H1 (cell line): ENCODE data around the gene ENDOD1. TPM values are rescaled to one million over a fixed set of nuclear protein-coding genes. Genes with fewer than 3 reads are reported as not detected.

Source experiments
- CTCF ChIA-PET: fragments of 300-600 bp; sonication (Branson Sonifier 250); formaldehyde crosslinking; loops from one replicate; lab custom pipeline; 2021; ENCODE audit not compliant: partially characterized antibody; lab: Charles Lee
- POLR2A ChIA-PET: fragments of 300-600 bp; sonication (Branson Sonifier 250); formaldehyde crosslinking; loops from one replicate; lab custom pipeline; 2021; ENCODE audit warnings: inconsistent platforms; ENCODE audit not compliant: partially characterized antibody; lab: Charles Lee
- DNase-seq, 2 experiments: peaks; one replicate each; pipeline versions ENCODE4 v3.0.0 to v3.0.0-alpha.2; 2010 to 2022; ENCODE audit warnings: low spot score in 2 of 2, low read depth in 1 of 2, mixed read lengths in 1 of 2
- FAIRE-seq: peaks from 2 replicates; lab custom pipeline; 2011; peaks lifted over from hg19 to GRCh38; lab: Jason Lieb, UNC
- H2AFZ ChIP-seq: 2 replicates; pipeline ENCODE4 v1.8.1; 2012; ENCODE audit warnings: low read length, inconsistent platforms
- H2AK5ac ChIP-seq: 2 replicates; pipeline ENCODE4 v1.6.1; 2013; ENCODE audit warnings: low read depth, low read length
- H2BK120ac ChIP-seq: replicated peaks from 2 replicates; pipeline ENCODE3; 2013; ENCODE audit warnings: low read depth, low read length, inconsistent platforms
- H2BK12ac ChIP-seq: 2 replicates; pipeline ENCODE4 v1.6.1; 2013; ENCODE audit warnings: low read depth, low read length
- H2BK15ac ChIP-seq: 2 replicates; pipeline ENCODE4 v1.6.1; 2013; ENCODE audit warnings: low read length
- H2BK20ac ChIP-seq: 2 replicates; pipeline ENCODE4 v1.6.1; 2013; ENCODE audit warnings: low read length
- H2BK5ac ChIP-seq: 2 replicates; pipeline ENCODE4 v1.6.1; 2013; ENCODE audit warnings: low read depth, low read length
- H3K14ac ChIP-seq: 2 replicates; pipeline ENCODE4 v1.6.1; 2013; ENCODE audit warnings: inconsistent platforms; ENCODE audit not compliant: insufficient read length
- H3K18ac ChIP-seq: 2 replicates; pipeline ENCODE4 v1.6.1; 2013; ENCODE audit warnings: low read length; ENCODE audit errors: extremely low read depth
- H3K23ac ChIP-seq: 2 replicates; pipeline ENCODE4 v1.6.1; 2013; ENCODE audit warnings: inconsistent platforms; ENCODE audit not compliant: insufficient read length
- H3K23me2 ChIP-seq: 2 replicates; pipeline ENCODE4 v1.6.1; 2013; ENCODE audit warnings: low read depth, low read length
- H3K27ac ChIP-seq: 2 replicates; pipeline ENCODE4 v1.6.1; 2011; ENCODE audit warnings: low read depth, low read length, inconsistent platforms
- H3K27me3 ChIP-seq, 4 experiments: replicated peaks in 1 of 4; 1 replicate in 1 of 4; 2 replicates in 3 of 4; pipeline versions ENCODE4 v1.6.1 to v1.8.1; 2011 to 2013; ENCODE audit warnings: low read length in 3 of 4, mild to moderate bottlenecking in 3 of 4, inconsistent platforms in 2 of 4, mixed read lengths in 2 of 4, moderate library complexity in 1 of 4; ENCODE audit not compliant: control insufficient read depth in 3 of 4, insufficient read depth in 3 of 4; ENCODE audit errors: extremely low read depth in 1 of 4
- H3K36me3 ChIP-seq, 4 experiments: 2 replicates each; pipeline versions ENCODE4 v1.6.1 to v1.8.1; 2011 to 2013; ENCODE audit warnings: mild to moderate bottlenecking in 4 of 4, low read length in 3 of 4, moderate library complexity in 2 of 4, control low read depth in 1 of 4, inconsistent platforms in 1 of 4; ENCODE audit not compliant: insufficient read depth in 4 of 4, control insufficient read depth in 2 of 4
- H3K4ac ChIP-seq: replicated peaks from 2 replicates; pipeline ENCODE3; 2013; ENCODE audit warnings: low read length, low read depth, mixed read lengths, inconsistent platforms; ENCODE audit not compliant: insufficient read length
- H3K4me1 ChIP-seq, 4 experiments: replicated peaks in 1 of 4; 1 replicate in 1 of 4; 2 replicates in 3 of 4; pipeline versions ENCODE4 v1.6.1 to v1.8.1; 2011 to 2013; ENCODE audit warnings: low read length in 3 of 4, inconsistent platforms in 2 of 4, mixed read lengths in 1 of 4; ENCODE audit not compliant: insufficient read depth in 4 of 4, control insufficient read depth in 3 of 4
- H3K4me2 ChIP-seq, 2 experiments: 2 replicates each; pipeline versions ENCODE4 v1.6.1 to v1.8.1; 2011 to 2013; ENCODE audit warnings: low read depth in 2 of 2, low read length in 2 of 2, control low read depth in 1 of 2, inconsistent platforms in 1 of 2, mild to moderate bottlenecking in 1 of 2; ENCODE audit not compliant: insufficient read depth in 1 of 2
- H3K4me3 ChIP-seq, 4 experiments: fragments of 200-600, 300-600 bp in 1 of 4; sonication (generic), shearing (Covaris generic), sonication (Bioruptor Twin) in 1 of 4; 2 replicates each; pipeline versions ENCODE4 v1.5.1 to v1.8.1; 2011 to 2016; ENCODE audit warnings: low read length in 4 of 4, low read depth in 3 of 4, control low read depth in 2 of 4, inconsistent platforms in 2 of 4, mild to moderate bottlenecking in 2 of 4, mixed read lengths in 1 of 4, moderate library complexity in 1 of 4; ENCODE audit not compliant: insufficient read depth in 2 of 4; ENCODE audit errors: extremely low read depth in 1 of 4
- H3K56ac ChIP-seq: replicated peaks from 2 replicates; pipeline ENCODE3; 2013; ENCODE audit warnings: low read depth, mild to moderate bottlenecking, mixed read lengths, low read length, inconsistent platforms; ENCODE audit not compliant: insufficient read length
- H3K79me1 ChIP-seq: 2 replicates; pipeline ENCODE4 v1.6.1; 2013; ENCODE audit warnings: low read depth, low read length, control low read depth
- H3K79me2 ChIP-seq, 2 experiments: 2 replicates each; pipeline versions ENCODE4 v1.6.1 to v1.8.1; 2012 to 2013; ENCODE audit warnings: low read length in 2 of 2, mild to moderate bottlenecking in 2 of 2, inconsistent platforms in 1 of 2; ENCODE audit not compliant: insufficient read depth in 2 of 2, control insufficient read depth in 1 of 2
- H3K9ac ChIP-seq, 4 experiments: replicated peaks in 1 of 4; 1 replicate in 1 of 4; 2 replicates in 3 of 4; pipeline versions ENCODE4 v1.6.1 to v1.8.1; 2011 to 2013; ENCODE audit warnings: low read depth in 3 of 4, low read length in 3 of 4, control low read depth in 2 of 4, mild to moderate bottlenecking in 2 of 4, moderate library complexity in 2 of 4, inconsistent platforms in 1 of 4; ENCODE audit errors: extremely low read depth in 1 of 4
- H3K9me3 ChIP-seq, 2 experiments: 2 replicates each; pipeline versions ENCODE4 v1.6.1 to v1.8.1; 2012 to 2013; ENCODE audit warnings: mild to moderate bottlenecking in 2 of 2, moderate library complexity in 2 of 2, control low read depth in 1 of 2, inconsistent platforms in 1 of 2, low read depth in 1 of 2, low read length in 1 of 2, mixed read lengths in 1 of 2; ENCODE audit not compliant: insufficient read depth in 2 of 2
- H4K20me1 ChIP-seq, 2 experiments: replicated peaks in 1 of 2; 2 replicates each; pipeline versions ENCODE3 to v1.8.1; 2011 to 2013; ENCODE audit warnings: inconsistent platforms in 2 of 2, low read length in 2 of 2, mild to moderate bottlenecking in 1 of 2; ENCODE audit not compliant: insufficient read depth in 2 of 2, control insufficient read depth in 1 of 2
- H4K5ac ChIP-seq: 2 replicates; pipeline ENCODE4 v1.6.1; 2013; ENCODE audit warnings: low read length, low read depth, mixed read lengths, inconsistent platforms; ENCODE audit not compliant: insufficient read length
- H4K8ac ChIP-seq: 2 replicates; pipeline ENCODE4 v1.8.0; 2013; ENCODE audit warnings: mild to moderate bottlenecking, moderate library complexity, low read length, inconsistent platforms; ENCODE audit not compliant: insufficient read depth; ENCODE audit errors: extremely low read depth
- H4K91ac ChIP-seq: replicated peaks from 2 replicates; pipeline ENCODE3; 2013; ENCODE audit warnings: low read length, mixed read lengths, inconsistent platforms; ENCODE audit not compliant: insufficient read length
- BACH1 ChIP-seq: IDR thresholded peaks from 2 replicates; pipeline ENCODE4 v1.6.1; 2012; ENCODE audit warnings: low read length, improper control_type of control experiment
- BRCA1 ChIP-seq: IDR thresholded peaks from 2 replicates; pipeline ENCODE4 v1.6.1; 2012; ENCODE audit warnings: low read depth, low read length, improper control_type of control experiment
- CBX8 ChIP-seq: fragments of 300-800, 300-1000 bp; sonication (generic); IDR thresholded peaks from 2 replicates; pipeline ENCODE4 v1.7.1; 2016; ENCODE audit warnings: low read depth, low read length, borderline replicate concordance
- EGR1 ChIP-seq: IDR thresholded peaks from 2 replicates; pipeline ENCODE4 v1.6.1; 2011; ENCODE audit warnings: low read depth, low read length, borderline replicate concordance
- EP300 ChIP-seq, 2 experiments: IDR thresholded peaks; 1 replicate in 1 of 2; 2 replicates in 1 of 2; pipeline ENCODE4 v1.6.1; 2011 to 2012; ENCODE audit warnings: low read depth in 2 of 2, low read length in 2 of 2, mild to moderate bottlenecking in 2 of 2, borderline replicate concordance in 1 of 2, inconsistent platforms in 1 of 2, moderate library complexity in 1 of 2
- FOSL1 ChIP-seq: IDR thresholded peaks from 2 replicates; pipeline ENCODE4 v1.6.1; 2011; ENCODE audit warnings: mild to moderate bottlenecking, low read depth, low read length, moderate library complexity; ENCODE audit not compliant: insufficient read depth
- MAFK ChIP-seq: IDR thresholded peaks from 2 replicates; pipeline ENCODE4 v1.6.1; 2012; ENCODE audit warnings: low read depth, mild to moderate bottlenecking, improper control_type of control experiment, low read length
- NRF1 ChIP-seq: IDR thresholded peaks from 2 replicates; pipeline ENCODE4 v1.6.1; 2011; ENCODE audit warnings: mild to moderate bottlenecking, low read depth, low read length, improper control_type of control experiment
- RFX5 ChIP-seq: IDR thresholded peaks from 2 replicates; pipeline ENCODE4 v1.6.1; 2011; ENCODE audit warnings: low read depth, low read length, improper control_type of control experiment, borderline replicate concordance
- RNF2 ChIP-seq: fragments of 200-900, 300-1000 bp; sonication (generic); IDR thresholded peaks from 2 replicates; pipeline ENCODE4 v1.7.1; 2016; ENCODE audit warnings: borderline replicate concordance, low read depth, mild to moderate bottlenecking, antibody characterized with exemption, low read length; ENCODE audit not compliant: poor library complexity, severe bottlenecking; ENCODE audit errors: missing control alignments
- SIN3A ChIP-seq, 2 experiments: IDR thresholded peaks in 1 of 2; conservative IDR thresholded peaks in 1 of 2; 2 replicates each; pipeline ENCODE4 v1.6.1; 2011 to 2012; ENCODE audit warnings: low read length in 2 of 2, improper control_type of control experiment in 1 of 2, low read depth in 1 of 2, mild to moderate bottlenecking in 1 of 2
- SP4 ChIP-seq: IDR thresholded peaks from 2 replicates; pipeline ENCODE4 v1.6.1; 2012; ENCODE audit warnings: low read length, inconsistent platforms
- SUZ12 ChIP-seq: fragments of 200-600 bp; sonication (generic); IDR thresholded peaks from 2 replicates; pipeline ENCODE4 v1.6.1; 2012; ENCODE audit warnings: mild to moderate bottlenecking, inconsistent platforms, low read length, moderate library complexity, mixed read lengths
- WGBS, 2 experiments: shearing (Covaris generic) in 1 of 2; methylation state at CpG; one replicate each; pipeline versions ENCODE4 v1.1.6 to v1.1.7; 2013 to 2015; ENCODE audit warnings: low lambda C conversion rate in 2 of 2, mixed read lengths in 2 of 2, inconsistent platforms in 1 of 2, low coverage in 1 of 2, missing lambda C conversion rate in 1 of 2; ENCODE audit not compliant: insufficient replicate concordance in 2 of 2, insufficient coverage in 1 of 2, insufficient read length in 1 of 2; ENCODE audit errors: extremely low coverage in 1 of 2, missing lambda C conversion rate in 1 of 2; 5-methylcytosine and 5-hydroxymethylcytosine counted together
- polyA plus RNA-seq, 7 experiments: library from polyadenylated mRNA; depleted of rRNA in 3 of 7; stranded (reverse) in 5 of 7; unstranded in 2 of 7; fragments of >200 nt in 5 of 7; fragments of 200-250 nt in 2 of 7; gene quantifications; 1 replicate in 5 of 7; 2 replicates in 1 of 7; 4 replicates in 1 of 7; pipeline versions ENCODE4 v1.2.1 to v1.2.3, GENCODE V29; 2011 to 2013; ENCODE audit warnings: missing spikeins in 2 of 7, mixed read lengths in 2 of 7
- total RNA-seq: library from RNA; stranded (reverse); fragmentation: NEBNext Ultra II Directional; extraction: Animal tissue kit (Norgen Biotek cat#: 25700); gene quantifications from 2 replicates; pipeline ENCODE4 v1.2.1, GENCODE V29; 2021

The ENDOD1 gene
- total and polyA plus RNA-seq, 2 of the 8 experiments (the other 6 are each of a cell fraction or from before 2014, with no cell fraction given): 1.2 to 2.5 TPM

DNA sequence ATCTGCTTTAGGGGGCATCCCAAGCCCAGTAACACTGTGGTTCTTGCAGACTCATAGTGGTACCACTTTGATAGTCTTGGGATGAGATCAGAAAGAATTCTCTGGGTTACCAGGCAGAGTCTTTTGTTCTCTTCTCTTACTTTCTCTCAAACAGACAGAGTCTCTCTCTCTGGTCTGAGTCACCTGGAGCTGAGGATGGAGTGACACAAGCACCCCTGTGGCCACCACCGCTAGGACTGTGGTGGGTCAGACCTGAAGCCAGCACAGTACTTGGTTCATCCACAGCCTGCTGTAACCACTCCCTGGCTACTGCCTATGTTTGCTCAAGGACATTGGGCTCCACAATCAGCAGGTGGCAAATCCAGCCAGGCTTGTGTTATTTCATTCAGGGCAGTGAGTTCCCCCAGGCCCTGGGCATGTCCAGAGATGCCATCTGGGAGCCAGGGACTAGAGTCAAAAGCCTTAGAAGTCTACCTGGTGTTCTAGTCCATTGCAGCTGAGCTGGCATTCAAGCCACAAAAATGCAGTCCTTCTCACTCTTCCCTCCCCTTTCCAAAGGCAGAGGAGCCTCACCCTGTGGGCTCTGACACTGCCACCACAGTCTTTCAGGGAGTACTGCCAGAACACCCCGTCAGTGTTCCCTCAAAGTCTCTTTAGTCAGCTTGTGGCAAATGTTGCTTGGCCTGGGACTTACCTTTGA is 29.9 kb downstream of the ENDOD1 start:
- 88% methylated on average over 2 of the region's 2 CpGs; no CpG with 5 or more reads in 1 of the 2 experiments for WGBS, 2 experiments
- Histone ChIP-seq H3K27me3 (no peaks in the 10 kb centered on the region), H3K4me1 (no peaks in the 10 kb centered on the region), H3K4ac (no peak overlapping the region), H3K9ac (no peak overlapping the region), H2AFZ (no peak overlapping the region), H3K79me1 (no peaks in the 10 kb centered on the region), H4K91ac (no peak overlapping the region), H3K18ac (no peak overlapping the region), H2BK20ac (no peak overlapping the region), H4K8ac (no peak overlapping the region), H2BK120ac (no peak overlapping the region), H3K36me3 (no peaks in the 10 kb centered on the region), H3K23me2 (no peaks in the 10 kb centered on the region), H3K4me2 (no peak overlapping the region), H3K79me2 (no peaks in the 10 kb centered on the region), H4K20me1 (peaks cover 0 to 2% of the 10 kb centered on the region in 2 experiments), H2BK15ac (no peak overlapping the region), H2BK12ac (no peak overlapping the region), H4K5ac (no peak overlapping the region), H3K9me3 (no peaks in the 10 kb centered on the region), H3K56ac (no peak overlapping the region), H3K4me3 (no peak overlapping the region), H2BK5ac (no peak overlapping the region), H2AK5ac (no peak overlapping the region), H3K23ac (no peak overlapping the region), H3K27ac (no peak overlapping the region), H3K14ac (no peak overlapping the region)
- FAIRE-seq (no peak), DNase-seq (no peak)
- ChIA-PET POLR2A (no interaction called here), CTCF (interaction anchor here (1.5 kb wide), 1 partner anchor 18 kb away, joined by 4 read pairs; no protein-coding TSS in a partner anchor)
- no peak for TF ChIP-seq NRF1
- TF ChIP-seq BACH1: no peak
- no peak for TF ChIP-seq MAFK
- no peak for TF ChIP-seq SUZ12
- TF ChIP-seq SP4: no peak
- no peak for TF ChIP-seq BRCA1
- TF ChIP-seq FOSL1: no peak
- no peak for TF ChIP-seq SIN3A (conservative IDR thresholded peaks at IDR 0.05 in 1 of 2, IDR thresholded peaks at IDR 0.05 in 1 of 2; ENCODE audit: low read depth in 1 of 2, low read length in 2 of 2)
- TF ChIP-seq RNF2: no peak
- no peak for TF ChIP-seq EP300 (IDR thresholded peaks at IDR 0.05; ENCODE audit: borderline replicate concordance in 1 of 2, low read depth in 2 of 2, low read length in 2 of 2)
- TF ChIP-seq CBX8: no peak
- TF ChIP-seq EGR1: no peak
- TF ChIP-seq RFX5: no peak
